ENCODE measurements around the gene CCL3.

DNA sequence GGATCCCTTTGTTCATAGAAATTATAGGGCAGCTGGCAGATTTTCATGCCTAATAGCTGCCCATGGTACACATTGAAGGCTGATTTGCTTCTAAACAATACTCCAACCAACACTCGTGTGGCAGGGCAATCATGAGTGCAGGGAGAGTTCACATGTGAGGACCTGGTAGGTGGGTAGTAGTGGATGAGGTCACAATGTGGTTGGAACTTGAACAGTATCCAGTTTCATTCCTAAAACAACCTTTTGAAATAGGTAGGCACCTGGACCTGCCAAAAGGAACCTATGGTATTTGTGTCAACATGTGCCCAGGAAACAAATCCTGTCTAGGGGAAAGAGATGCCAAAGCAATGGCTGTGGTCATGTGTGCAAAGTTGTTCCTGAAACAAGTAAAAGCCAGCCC is 46.5 kb upstream of the CCL3 start:
- TF ChIP-seq, protein P1, sequence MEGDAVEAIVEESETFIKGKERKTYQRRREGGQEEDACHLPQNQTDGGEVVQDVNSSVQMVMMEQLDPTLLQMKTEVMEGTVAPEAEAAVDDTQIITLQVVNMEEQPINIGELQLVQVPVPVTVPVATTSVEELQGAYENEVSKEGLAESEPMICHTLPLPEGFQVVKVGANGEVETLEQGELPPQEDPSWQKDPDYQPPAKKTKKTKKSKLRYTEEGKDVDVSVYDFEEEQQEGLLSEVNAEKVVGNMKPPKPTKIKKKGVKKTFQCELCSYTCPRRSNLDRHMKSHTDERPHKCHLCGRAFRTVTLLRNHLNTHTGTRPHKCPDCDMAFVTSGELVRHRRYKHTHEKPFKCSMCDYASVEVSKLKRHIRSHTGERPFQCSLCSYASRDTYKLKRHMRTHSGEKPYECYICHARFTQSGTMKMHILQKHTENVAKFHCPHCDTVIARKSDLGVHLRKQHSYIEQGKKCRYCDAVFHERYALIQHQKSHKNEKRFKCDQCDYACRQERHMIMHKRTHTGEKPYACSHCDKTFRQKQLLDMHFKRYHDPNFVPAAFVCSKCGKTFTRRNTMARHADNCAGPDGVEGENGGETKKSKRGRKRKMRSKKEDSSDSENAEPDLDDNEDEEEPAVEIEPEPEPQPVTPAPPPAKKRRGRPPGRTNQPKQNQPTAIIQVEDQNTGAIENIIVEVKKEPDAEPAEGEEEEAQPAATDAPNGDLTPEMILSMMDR (IDR thresholded peaks at IDR 0.05), result no peak
- no peak for TF ChIP-seq POLR2A (IDR thresholded peaks at IDR 0.05)

Data from uterus (tissue), 2 donors.